Peyer's patch (tissue), 4 donors: ENCODE data around the gene ITGAE. TPM values are rescaled to one million over a fixed set of nuclear protein-coding genes. Genes with fewer than 3 reads are reported as not detected.
A peak's percentile ranks its signal among the peaks of the same experiment; 100 is the strongest.

Experiments
- DNase-seq, 3 donors: peaks; one replicate each; pipeline ENCODE4 v3.0.0-alpha.2; 2017 to 2019
- H3K27ac ChIP-seq, 4 donors: fragments of 200-600 bp; sonication (generic); one replicate each; pipeline ENCODE4 v1.5.1; 2016 to 2019
- H3K27me3 ChIP-seq, 2 donors: fragments of 200-600 bp; sonication (generic); one replicate each; pipeline ENCODE4 v1.5.1; 2019
- H3K36me3 ChIP-seq, 3 donors: fragments of 200-600 bp; sonication (generic); one replicate each; pipeline ENCODE4 v1.5.1; 2016 to 2019
- H3K4me1 ChIP-seq, 4 donors: fragments of 200-600 bp; sonication (generic); one replicate each; pipeline ENCODE4 v1.5.1; 2016 to 2019
- H3K4me3 ChIP-seq, 4 donors: fragments of 200-600 bp; sonication (generic); 1 replicate in 3 of 4; 2 replicates in 1 of 4; pipeline ENCODE4 v1.5.1; 2016 to 2019; ENCODE audit warnings: mild to moderate bottlenecking in 1 of 4
- H3K9me3 ChIP-seq, 4 donors: fragments of 200-600 bp; sonication (generic); one replicate each; pipeline ENCODE4 v1.5.1; 2016 to 2019; ENCODE audit warnings: mild to moderate bottlenecking in 1 of 4
- CTCF ChIP-seq, 6 experiments: fragments of 450-650 bp in 4 of 6; fragments of 200-600 bp in 2 of 6; sonication (generic) in 1 of 6; IDR thresholded peaks; one replicate each; pipeline ENCODE4 v1.5.1; 2017 to 2019; ENCODE audit warnings: antibody characterized with exemption in 6 of 6, mild to moderate bottlenecking in 3 of 6, moderate library complexity in 1 of 6
- POLR2A ChIP-seq, 2 donors: fragments of 450-650 bp; IDR thresholded peaks; one replicate each; pipeline ENCODE4 v1.5.1; 2017; ENCODE audit warnings: antibody characterized with exemption in 2 of 2, mild to moderate bottlenecking in 2 of 2, moderate library complexity in 2 of 2
- total RNA-seq, 4 donors: library from RNA; depleted of rRNA; stranded (reverse); fragments of >200 nt; gene quantifications; one replicate each; pipeline ENCODE4 v1.1.0, GENCODE V29; 2016

The ITGAE gene
- total RNA-seq, 4 donors from 2014 or later: 14.9 to 41.8 (median 31.5) TPM

DNA sequence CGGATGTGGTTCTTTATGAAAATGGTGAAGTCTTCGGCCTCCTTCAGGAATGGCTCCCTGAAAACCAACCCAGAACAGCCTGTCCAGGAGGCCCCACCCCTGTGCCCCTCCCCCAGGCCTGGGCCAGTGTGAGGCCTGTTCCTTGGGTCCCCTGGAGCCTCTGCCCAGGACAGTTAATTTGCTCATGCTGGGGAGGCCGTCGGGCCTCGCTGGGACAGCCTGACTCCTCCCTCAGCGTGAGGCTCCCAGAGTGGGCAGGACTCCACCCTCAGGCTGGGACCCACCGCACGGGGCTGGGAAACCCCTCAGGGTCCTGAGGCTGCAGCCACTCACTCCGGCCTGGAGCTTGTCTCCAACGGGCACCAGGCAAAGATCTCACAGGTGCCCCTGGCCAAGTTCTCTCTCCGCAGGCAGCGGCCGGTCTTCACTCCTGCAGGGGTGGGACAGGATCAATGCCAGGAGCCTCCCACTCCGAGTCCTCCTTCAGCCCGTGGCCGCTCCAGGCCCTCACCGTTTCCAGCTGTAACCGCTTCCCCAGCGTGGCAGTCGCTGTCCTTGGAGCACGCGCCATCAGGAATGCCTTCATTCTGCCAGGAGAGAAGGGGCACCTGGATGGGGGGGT, 110.8 kb downstream of the ITGAE start:
- no peaks in the 10 kb centered on the region for H3K9me3 ChIP-seq
- H3K36me3 ChIP-seq: peaks cover 0 to 4% (median 0%) of the 10 kb centered on the region in 3 donors
- H3K4me1 ChIP-seq: peaks cover 0 to 7% (median 4%) of the 10 kb centered on the region in 4 donors
- no peak for DNase-seq
- TF ChIP-seq POLR2A (IDR thresholded peaks at IDR 0.05) (no peak), CTCF (IDR thresholded peaks at IDR 0.05) (no peak)
- peak overlapping the region in 1 of 4 donors; percentile 38 for H3K27ac ChIP-seq
- H3K27me3 ChIP-seq: peaks cover 0 to 3% of the 10 kb centered on the region in 2 donors
- no peak overlapping the region for H3K4me3 ChIP-seq

DNA sequence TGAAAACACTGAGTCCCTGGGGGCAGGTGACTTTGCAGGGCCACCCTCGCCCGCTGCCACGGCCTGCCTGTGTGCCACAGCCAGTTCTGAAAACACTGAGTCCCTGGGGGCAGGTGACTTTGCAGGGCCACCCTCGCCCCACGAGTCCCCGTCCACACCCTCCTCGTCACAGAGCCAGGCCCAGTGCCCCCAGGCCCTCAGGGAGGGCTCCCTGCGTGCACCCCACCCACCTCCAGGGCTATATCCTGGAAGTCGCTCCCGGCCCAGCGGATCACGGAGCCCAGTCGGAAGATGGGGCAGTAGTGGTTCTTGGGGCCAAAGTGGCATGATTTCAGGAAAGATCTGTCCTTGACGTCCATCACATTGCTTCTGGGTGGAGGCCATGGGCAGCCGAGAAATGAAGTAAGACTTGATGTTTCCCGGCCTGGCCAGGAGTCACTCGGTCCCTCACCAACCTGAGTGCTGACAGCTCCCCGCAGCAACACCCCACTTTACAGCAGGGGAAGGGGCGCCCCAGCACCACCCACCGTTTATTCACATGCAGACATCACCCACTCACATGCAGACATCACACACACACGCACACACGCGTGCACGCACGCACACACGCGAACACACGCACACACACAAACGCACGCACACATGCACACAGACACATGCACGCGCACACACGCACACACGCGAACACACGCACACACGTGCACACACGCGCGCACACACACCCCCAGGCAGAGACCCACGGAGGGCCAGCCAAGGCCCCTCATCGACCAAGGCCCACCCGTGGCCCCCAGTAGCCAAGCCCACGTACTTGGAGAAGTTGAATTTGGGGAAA, 111.5 kb downstream of the ITGAE start:
- Histone ChIP-seq H3K27ac (peak overlapping the region in 1 of 4 donors; percentile 38), H3K36me3 (peaks cover 0 to 4% (median 0%) of the 10 kb centered on the region in 3 donors), H3K4me3 (no peak overlapping the region), H3K4me1 (peaks cover 0 to 7% (median 3%) of the 10 kb centered on the region in 4 donors), H3K27me3 (no peaks in the 10 kb centered on the region), H3K9me3 (no peaks in the 10 kb centered on the region)
- no peak for DNase-seq
- no peak for TF ChIP-seq CTCF (IDR thresholded peaks at IDR 0.05)
- no peak for TF ChIP-seq POLR2A (IDR thresholded peaks at IDR 0.05)

DNA sequence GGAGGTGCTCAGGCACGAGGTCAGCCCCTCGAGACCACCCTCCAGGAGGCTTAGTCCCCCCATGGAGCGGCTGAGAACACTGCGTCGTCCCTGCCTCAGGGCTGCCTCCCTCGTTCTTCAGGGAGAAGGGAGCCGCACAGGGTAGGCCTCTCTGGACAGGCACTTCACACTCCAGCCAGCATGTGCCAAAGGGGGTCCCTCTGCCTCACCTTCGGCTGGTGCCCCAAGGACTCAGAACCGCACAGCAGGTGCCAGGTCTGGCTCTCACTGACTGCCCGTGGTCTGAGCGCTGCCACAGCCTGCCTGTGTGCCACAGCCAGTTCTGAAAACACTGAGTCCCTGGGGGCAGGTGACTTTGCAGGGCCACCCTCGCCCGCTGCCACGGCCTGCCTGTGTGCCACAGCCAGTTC, 112.1 kb downstream of the ITGAE start:
- TF ChIP-seq CTCF (IDR thresholded peaks at IDR 0.05) (no peak), POLR2A (IDR thresholded peaks at IDR 0.05) (no peak)
- Histone ChIP-seq H3K27me3 (no peaks in the 10 kb centered on the region), H3K9me3 (no peaks in the 10 kb centered on the region), H3K4me3 (no peak overlapping the region), H3K4me1 (peaks cover 0 to 7% (median 3%) of the 10 kb centered on the region in 4 donors), H3K27ac (peak overlapping the region in 1 of 4 donors; percentile 49), H3K36me3 (peaks cover 0 to 4% (median 0%) of the 10 kb centered on the region in 3 donors)
- DNase-seq: no peak

DNA sequence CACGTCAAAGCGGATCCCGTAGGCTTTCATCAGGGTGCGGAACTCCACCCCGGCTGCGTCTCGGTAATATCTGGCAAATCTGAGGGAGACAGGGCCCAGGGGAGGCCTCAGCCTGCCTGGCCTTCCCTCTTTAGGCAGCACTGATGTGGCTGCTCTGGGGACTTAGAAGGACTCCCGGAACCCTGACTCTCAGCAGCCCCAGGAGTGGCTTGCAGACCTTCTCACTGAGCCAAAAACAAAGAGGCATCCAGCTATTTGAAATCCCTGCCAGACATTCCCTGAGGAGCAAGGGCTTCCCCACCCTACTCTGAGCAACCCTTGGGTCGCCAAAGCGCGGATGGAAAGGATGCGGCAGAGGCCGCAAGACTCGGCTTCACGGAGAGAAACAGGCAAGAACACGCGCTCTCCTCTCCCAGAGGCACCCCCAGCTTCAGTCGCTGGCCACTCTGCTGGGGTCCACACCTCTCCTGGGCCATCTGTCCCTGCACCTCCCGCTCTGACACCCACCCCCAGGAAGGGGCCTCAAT, 112.9 kb downstream of the ITGAE start:
- TF ChIP-seq CTCF (IDR thresholded peaks at IDR 0.05) (no peak), POLR2A (IDR thresholded peaks at IDR 0.05) (no peak)
- Histone ChIP-seq H3K9me3 (no peaks in the 10 kb centered on the region), H3K27me3 (no peaks in the 10 kb centered on the region), H3K36me3 (peaks cover 0 to 4% (median 0%) of the 10 kb centered on the region in 3 donors), H3K27ac (peak overlapping the region in 1 of 4 donors; percentile 43), H3K4me3 (no peak overlapping the region), H3K4me1 (peaks cover 0 to 7% (median 1%) of the 10 kb centered on the region in 4 donors)
- DNase-seq: no peak

GRCh38 chr17:3685174-3685573, 115.8 kb downstream of the ITGAE start:
- no peak for TF ChIP-seq CTCF (IDR thresholded peaks at IDR 0.05)
- TF ChIP-seq POLR2A (IDR thresholded peaks at IDR 0.05): no peak
- Histone ChIP-seq H3K4me1 (peaks cover 0 to 6% (median 0%) of the 10 kb centered on the region in 4 donors), H3K36me3 (peaks cover 0 to 1% (median 0%) of the 10 kb centered on the region in 3 donors), H3K27me3 (no peaks in the 10 kb centered on the region), H3K9me3 (no peaks in the 10 kb centered on the region), H3K27ac (peak overlapping the region in 1 of 4 donors; percentile 50), H3K4me3 (no peak overlapping the region)
- no peak for DNase-seq
